ENCODE data around the gene LMO7.

Gene LMO7

DNA sequence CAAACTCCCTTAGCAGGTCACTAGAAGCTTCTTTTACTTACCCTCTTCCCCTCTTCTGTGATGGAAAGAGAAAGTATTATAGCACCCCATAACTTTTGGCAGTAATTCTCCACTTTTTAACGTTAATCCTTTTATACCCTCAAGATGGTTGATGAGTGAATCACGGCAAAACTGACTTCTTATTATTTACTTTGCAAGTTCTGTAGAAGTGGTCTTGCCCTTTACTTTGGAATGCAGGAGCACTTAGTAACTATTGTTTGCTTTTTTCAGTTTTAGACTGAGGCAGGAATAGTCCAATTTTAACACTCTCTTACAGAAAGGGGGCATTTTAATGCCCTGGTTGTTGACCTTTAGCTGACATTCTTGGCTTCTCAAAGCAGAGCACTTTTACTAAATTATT, 260.1 kb downstream of the LMO7 start:
- Histone ChIP-seq H3K36me3 (ENCODE audit: control insufficient read depth, insufficient read depth, low read length) (no peaks in the 10 kb centered on the region), H3K9me3 (ENCODE audit: control insufficient read depth, low read length) (no peaks in the 10 kb centered on the region), H3K4me3 (ENCODE audit: low read length) (no peak overlapping the region), H3K4me1 (ENCODE audit: control insufficient read depth, insufficient read depth, low read length) (no peaks in the 10 kb centered on the region), H3K27me3 (ENCODE audit: control insufficient read depth, insufficient read depth, low read length) (no peaks in the 10 kb centered on the region), H3K9ac (ENCODE audit: low read length) (no peak overlapping the region)

DNA sequence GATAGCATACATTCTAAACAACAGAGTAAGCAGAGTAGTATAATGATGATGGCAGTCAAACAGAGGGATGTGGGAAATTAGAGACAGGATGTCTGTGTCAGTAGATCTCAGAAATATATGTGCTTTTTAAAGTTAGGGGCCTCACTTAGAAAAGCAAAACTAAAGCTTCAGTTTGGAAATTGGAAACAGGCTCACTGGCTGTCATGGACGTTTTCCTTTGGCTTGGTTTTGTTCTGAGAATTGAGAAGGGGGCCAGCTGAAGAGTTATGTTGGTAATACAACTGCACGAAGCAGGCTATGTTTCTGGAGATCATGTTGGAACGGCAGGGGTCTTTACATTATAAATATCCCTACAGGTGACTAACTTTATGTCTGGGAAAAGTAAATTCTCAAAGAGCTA, 261.3 kb downstream of the LMO7 start:
- no peak overlapping the region for H3K9ac ChIP-seq (ENCODE audit: low read length)
- H3K4me1 ChIP-seq (ENCODE audit: control insufficient read depth, insufficient read depth, low read length): no peaks in the 10 kb centered on the region
- no peak overlapping the region for H3K4me3 ChIP-seq (ENCODE audit: low read length)
- H3K36me3 ChIP-seq (ENCODE audit: control insufficient read depth, insufficient read depth, low read length): no peaks in the 10 kb centered on the region
- no peaks in the 10 kb centered on the region for H3K27me3 ChIP-seq (ENCODE audit: control insufficient read depth, insufficient read depth, low read length)
- H3K9me3 ChIP-seq (ENCODE audit: control insufficient read depth, low read length): no peaks in the 10 kb centered on the region

DNA sequence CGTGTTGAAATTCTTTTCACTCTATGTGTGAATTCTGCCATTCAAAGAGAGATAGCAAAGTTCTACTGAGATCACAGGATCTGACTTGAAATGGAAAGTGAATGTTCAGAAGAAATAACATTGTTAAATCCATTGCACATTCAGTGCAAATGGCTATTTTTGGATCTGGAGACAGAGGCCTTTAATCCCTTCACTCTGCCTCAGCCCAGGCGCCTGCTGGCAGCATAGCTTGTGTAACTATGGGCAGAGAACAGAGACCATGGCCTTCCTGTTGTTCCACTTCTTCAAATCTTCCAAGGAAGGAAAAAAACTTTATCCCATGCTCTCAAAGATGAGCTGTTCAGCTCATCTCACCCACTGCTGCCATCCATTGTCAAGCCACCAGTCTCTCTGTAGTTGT, 265.4 kb downstream of the LMO7 start:
- H3K9ac ChIP-seq (ENCODE audit: low read length): no peak overlapping the region
- H3K9me3 ChIP-seq (ENCODE audit: control insufficient read depth, low read length): no peaks in the 10 kb centered on the region
- H3K36me3 ChIP-seq (ENCODE audit: control insufficient read depth, insufficient read depth, low read length): no peaks in the 10 kb centered on the region
- H3K4me3 ChIP-seq (ENCODE audit: low read length): no peak overlapping the region
- H3K27me3 ChIP-seq (ENCODE audit: control insufficient read depth, insufficient read depth, low read length): no peaks in the 10 kb centered on the region
- no peaks in the 10 kb centered on the region for H3K4me1 ChIP-seq (ENCODE audit: control insufficient read depth, insufficient read depth, low read length)

DNA sequence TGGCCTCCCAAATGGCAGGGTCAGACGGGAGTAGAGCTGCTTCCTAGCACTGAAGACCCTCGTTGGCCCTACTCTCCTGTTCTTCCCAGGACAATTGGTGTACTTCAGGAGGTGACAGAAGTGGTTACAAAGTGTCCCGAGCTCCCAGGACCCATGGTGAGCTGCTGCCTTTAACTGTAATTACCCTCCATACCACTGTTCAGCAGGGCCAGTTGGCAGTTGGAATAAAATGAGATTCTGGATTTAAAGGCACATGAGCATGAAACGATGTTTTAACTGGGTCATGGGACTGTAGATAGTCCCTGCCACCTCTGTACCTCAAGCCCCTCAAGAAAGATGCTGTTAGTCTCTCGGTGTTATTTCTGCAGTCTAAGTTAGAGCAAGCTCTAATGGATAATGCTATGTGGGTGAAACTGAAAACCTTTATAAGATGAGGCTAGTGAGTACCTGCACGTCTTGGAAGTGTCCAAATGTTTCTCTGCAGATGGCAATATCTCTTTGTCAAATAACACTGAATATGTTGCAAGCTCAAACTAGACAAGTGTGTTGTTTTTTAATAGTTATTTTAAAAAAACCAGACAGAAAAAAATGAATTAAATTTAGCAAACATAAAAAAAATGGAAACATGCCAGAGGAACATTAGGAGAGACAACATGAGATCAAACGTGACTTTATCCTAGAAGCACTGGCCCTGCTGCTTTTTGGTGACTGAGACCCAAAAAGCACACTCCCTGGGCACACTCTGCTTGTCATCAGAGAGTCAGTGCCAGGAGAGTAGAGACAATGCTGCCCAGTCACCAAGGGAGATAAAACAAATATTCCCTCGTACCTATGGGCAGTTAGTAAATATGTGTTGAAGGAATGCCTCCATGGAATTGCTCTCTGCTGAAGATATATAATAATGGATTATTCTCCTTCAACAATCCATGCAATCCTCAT, 266.3 kb downstream of the LMO7 start:
- Histone ChIP-seq H3K27me3 (ENCODE audit: control insufficient read depth, insufficient read depth, low read length) (no peaks in the 10 kb centered on the region), H3K9ac (ENCODE audit: low read length) (no peak overlapping the region), H3K36me3 (ENCODE audit: control insufficient read depth, insufficient read depth, low read length) (no peaks in the 10 kb centered on the region), H3K4me1 (ENCODE audit: control insufficient read depth, insufficient read depth, low read length) (no peaks in the 10 kb centered on the region), H3K4me3 (ENCODE audit: low read length) (no peak overlapping the region), H3K9me3 (ENCODE audit: control insufficient read depth, low read length) (no peaks in the 10 kb centered on the region)

DNA sequence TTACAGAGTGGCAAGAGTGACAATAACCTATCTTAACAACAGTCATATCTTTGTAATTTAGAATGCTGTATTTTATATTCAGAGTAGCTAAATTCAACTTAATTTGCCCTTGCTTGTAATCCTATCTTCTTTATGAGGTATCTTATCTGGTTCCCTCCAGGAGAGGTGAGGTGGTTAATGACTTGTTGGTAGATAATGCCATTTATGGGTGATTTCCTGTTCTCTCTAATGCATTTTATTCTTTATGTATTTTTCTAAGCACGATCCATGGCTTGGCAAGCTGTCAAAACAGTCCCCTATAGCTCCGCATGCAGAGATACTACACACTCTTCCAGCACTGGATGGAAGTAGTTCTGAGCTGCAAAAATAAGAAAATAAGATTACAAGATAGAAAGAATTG, 267.9 kb downstream of the LMO7 start:
- Histone ChIP-seq H3K4me1 (ENCODE audit: control insufficient read depth, insufficient read depth, low read length) (no peaks in the 10 kb centered on the region), H3K9ac (ENCODE audit: low read length) (no peak overlapping the region), H3K27me3 (ENCODE audit: control insufficient read depth, insufficient read depth, low read length) (no peaks in the 10 kb centered on the region), H3K36me3 (ENCODE audit: control insufficient read depth, insufficient read depth, low read length) (no peaks in the 10 kb centered on the region), H3K9me3 (ENCODE audit: control insufficient read depth, low read length) (no peaks in the 10 kb centered on the region), H3K4me3 (ENCODE audit: low read length) (no peak overlapping the region)

DNA sequence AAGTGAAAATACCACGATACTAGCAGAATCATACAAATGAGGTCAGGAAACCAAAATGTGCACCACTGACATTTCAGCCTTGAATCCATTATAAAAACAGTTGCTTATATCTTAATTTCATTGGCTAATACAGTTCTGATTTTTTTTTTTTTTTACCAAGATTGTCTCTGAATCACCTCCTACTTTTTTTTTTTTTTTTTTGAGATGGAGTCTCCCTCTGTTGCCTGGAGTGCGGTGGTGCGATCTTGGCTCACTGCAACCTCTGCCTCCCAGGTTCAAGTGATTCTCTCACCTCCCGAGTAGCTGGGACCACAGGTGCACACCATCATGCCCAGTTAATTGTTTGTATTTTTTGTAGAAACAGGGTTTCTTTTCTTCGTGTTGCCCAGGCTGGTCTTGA, 270.2 kb downstream of the LMO7 start:
- no peak overlapping the region for H3K9ac ChIP-seq (ENCODE audit: low read length)
- no peaks in the 10 kb centered on the region for H3K27me3 ChIP-seq (ENCODE audit: control insufficient read depth, insufficient read depth, low read length)
- no peaks in the 10 kb centered on the region for H3K36me3 ChIP-seq (ENCODE audit: control insufficient read depth, insufficient read depth, low read length)
- H3K4me1 ChIP-seq (ENCODE audit: control insufficient read depth, insufficient read depth, low read length): no peaks in the 10 kb centered on the region
- no peak overlapping the region for H3K4me3 ChIP-seq (ENCODE audit: low read length)
- no peaks in the 10 kb centered on the region for H3K9me3 ChIP-seq (ENCODE audit: control insufficient read depth, low read length)

DNA sequence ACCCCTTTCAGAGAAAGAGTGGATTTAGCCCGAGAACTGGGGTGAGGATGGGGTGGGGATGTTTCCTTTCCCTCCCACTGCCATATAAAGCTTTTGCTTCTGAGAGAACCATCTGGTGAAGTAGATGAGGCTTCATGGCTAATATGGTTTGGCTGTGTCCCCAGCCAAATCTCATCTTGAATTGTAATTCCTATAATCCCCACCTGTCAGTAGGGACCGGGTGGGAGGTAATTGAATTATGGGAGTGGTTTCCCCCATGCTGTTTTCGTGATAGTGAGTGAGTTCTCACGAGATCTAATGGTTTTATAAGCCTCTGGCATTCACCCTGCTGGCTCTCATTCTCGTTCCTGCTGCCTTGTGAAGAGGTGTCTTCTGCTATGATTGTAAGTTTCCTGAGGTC, 270.9 kb downstream of the LMO7 start:
- Histone ChIP-seq H3K9ac (ENCODE audit: low read length) (no peak overlapping the region), H3K4me1 (ENCODE audit: control insufficient read depth, insufficient read depth, low read length) (no peaks in the 10 kb centered on the region), H3K9me3 (ENCODE audit: control insufficient read depth, low read length) (no peaks in the 10 kb centered on the region), H3K27me3 (ENCODE audit: control insufficient read depth, insufficient read depth, low read length) (no peaks in the 10 kb centered on the region), H3K4me3 (ENCODE audit: low read length) (no peak overlapping the region), H3K36me3 (ENCODE audit: control insufficient read depth, insufficient read depth, low read length) (no peaks in the 10 kb centered on the region)

DNA sequence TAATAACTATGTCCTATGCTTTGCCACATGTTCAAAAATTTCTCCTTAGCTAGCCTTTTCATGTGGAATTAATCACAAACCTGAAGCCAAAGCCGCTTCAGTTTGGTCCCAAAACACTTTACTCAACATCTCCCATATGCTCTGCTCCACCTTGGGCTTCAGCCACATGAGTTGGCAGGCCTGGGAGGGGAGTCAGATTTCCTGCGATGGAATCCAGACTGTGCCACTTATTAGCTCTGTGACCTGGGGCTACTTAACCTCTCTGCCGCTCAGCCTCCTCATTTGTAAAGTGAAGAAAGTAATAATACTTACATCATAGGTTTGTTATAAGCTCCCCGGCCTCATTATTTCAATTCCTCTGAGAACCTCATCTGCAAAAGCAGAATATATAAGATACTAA, 272.0 kb downstream of the LMO7 start:
- H3K27me3 ChIP-seq (ENCODE audit: control insufficient read depth, insufficient read depth, low read length): no peaks in the 10 kb centered on the region
- no peak overlapping the region for H3K9ac ChIP-seq (ENCODE audit: low read length)
- no peaks in the 10 kb centered on the region for H3K36me3 ChIP-seq (ENCODE audit: control insufficient read depth, insufficient read depth, low read length)
- no peaks in the 10 kb centered on the region for H3K4me1 ChIP-seq (ENCODE audit: control insufficient read depth, insufficient read depth, low read length)
- H3K9me3 ChIP-seq (ENCODE audit: control insufficient read depth, low read length): no peaks in the 10 kb centered on the region
- H3K4me3 ChIP-seq (ENCODE audit: low read length): no peak overlapping the region

All from mucosa of stomach (tissue), 1 donor.